ENCODE results near the gene OSBPL6. TPM values are rescaled to one million over a fixed set of nuclear protein-coding genes. Genes with fewer than 3 reads are reported as not detected.

OSBPL6 gene
- polyA plus RNA-seq, 1 donor (not counting 4 experiments of a cell fraction or from before 2014, with no cell fraction given) = 11.6 TPM

- TF ChIP-seq CTCF (optimal IDR thresholded peaks at IDR 0.05 in 1 of 3, IDR thresholded peaks at IDR 0.05 in 1 of 3, conservative IDR thresholded peaks at IDR 0.05 in 1 of 3; ENCODE audit: extremely low read depth in 1 of 3, insufficient read depth in 2 of 3, low read length in 3 of 3) (no peak), EZH2 (IDR thresholded peaks at IDR 0.05; ENCODE audit: low read length) (no peak)
- Histone ChIP-seq H3K9ac (ENCODE audit: control insufficient read depth, extremely low read depth, insufficient read depth, low read length) (no peak overlapping the region), H3K9me1 (ENCODE audit: control insufficient read depth, extremely low read depth, insufficient read depth, low read length) (no peaks in the 10 kb centered on the region), H3K4me1 (ENCODE audit: control insufficient read depth, extremely low read depth, insufficient read depth, low read length) (no peaks in the 10 kb centered on the region), H4K20me1 (ENCODE audit: control insufficient read depth, extremely low read depth, insufficient read depth, low read length) (no peaks in the 10 kb centered on the region), H3K4me3 (ENCODE audit: control insufficient read depth in 2 of 3, extremely low read depth in 1 of 3, insufficient read depth in 2 of 3, low read depth in 1 of 3, low read length in 3 of 3) (no peak overlapping the region), H3K27me3 (ENCODE audit: control insufficient read depth, extremely low read depth, insufficient read depth, low read length) (no peaks in the 10 kb centered on the region), H2AFZ (ENCODE audit: control insufficient read depth, low read length) (no peak overlapping the region), H3K36me3 (ENCODE audit: control insufficient read depth in 2 of 2, extremely low read depth in 1 of 2, insufficient read depth in 2 of 2, low read length in 2 of 2) (no peaks in the 10 kb centered on the region), H3K27ac (ENCODE audit: control insufficient read depth, insufficient read depth, low read length) (no peak overlapping the region), H3K79me2 (ENCODE audit: control insufficient read depth, insufficient read depth, low read length) (peaks cover 5% of the 10 kb centered on the region), H3K4me2 (ENCODE audit: control insufficient read depth, extremely low read depth, insufficient read depth, low read depth, low read length) (no peak overlapping the region), H3K9me3 (ENCODE audit: control insufficient read depth, low read depth, low read length) (no peaks in the 10 kb centered on the region)
- dilution Hi-C loops (cut with MboI; ENCODE audit: extremely low pct_ligation_motif_present, low sequenced_read_pairs) = no loop called here
- FAIRE-seq = no peak
- DNase-seq (ENCODE audit: low read depth, low spot score) = no peak
Observed at GRCh38 chr2:178221556-178221955, 27.2 kb downstream of the OSBPL6 start.

- dilution Hi-C loops (cut with MboI; ENCODE audit: extremely low pct_ligation_motif_present, low sequenced_read_pairs) = no loop called here
Observed at GRCh38 chr2:178223806-178224205, 29.5 kb downstream of the OSBPL6 start.

More at GRCh38 chr2:178223806-178224205, 29.5 kb downstream of the OSBPL6 start:
- H3K27me3 ChIP-seq (ENCODE audit: control insufficient read depth, extremely low read depth, insufficient read depth, low read length) = no peaks in the 10 kb centered on the region
- H3K4me3 ChIP-seq (ENCODE audit: control insufficient read depth in 2 of 3, extremely low read depth in 1 of 3, insufficient read depth in 2 of 3, low read depth in 1 of 3, low read length in 3 of 3) = no peak overlapping the region
- H3K27ac ChIP-seq (ENCODE audit: control insufficient read depth, insufficient read depth, low read length) = no peak overlapping the region
- no peaks in the 10 kb centered on the region for H4K20me1 ChIP-seq (ENCODE audit: control insufficient read depth, extremely low read depth, insufficient read depth, low read length)
- H3K4me1 ChIP-seq (ENCODE audit: control insufficient read depth, extremely low read depth, insufficient read depth, low read length) = peaks cover 7% of the 10 kb centered on the region
- FAIRE-seq = no peak
- no peak for DNase-seq (ENCODE audit: low read depth, low spot score)
- no peak for TF ChIP-seq EZH2 (IDR thresholded peaks at IDR 0.05; ENCODE audit: low read length)
- TF ChIP-seq CTCF (optimal IDR thresholded peaks at IDR 0.05 in 1 of 3, IDR thresholded peaks at IDR 0.05 in 1 of 3, conservative IDR thresholded peaks at IDR 0.05 in 1 of 3; ENCODE audit: extremely low read depth in 1 of 3, insufficient read depth in 2 of 3, low read length in 3 of 3) = no peak
- no peaks in the 10 kb centered on the region for H3K9me1 ChIP-seq (ENCODE audit: control insufficient read depth, extremely low read depth, insufficient read depth, low read length)
- H3K79me2 ChIP-seq (ENCODE audit: control insufficient read depth, insufficient read depth, low read length) = peaks cover 5% of the 10 kb centered on the region
- no peak overlapping the region for H2AFZ ChIP-seq (ENCODE audit: control insufficient read depth, low read length)
- H3K4me2 ChIP-seq (ENCODE audit: control insufficient read depth, extremely low read depth, insufficient read depth, low read depth, low read length) = no peak overlapping the region
- no peak overlapping the region for H3K9ac ChIP-seq (ENCODE audit: control insufficient read depth, extremely low read depth, insufficient read depth, low read length)
- no peaks in the 10 kb centered on the region for H3K9me3 ChIP-seq (ENCODE audit: control insufficient read depth, low read depth, low read length)
- no peaks in the 10 kb centered on the region for H3K36me3 ChIP-seq (ENCODE audit: control insufficient read depth in 2 of 2, extremely low read depth in 1 of 2, insufficient read depth in 2 of 2, low read length in 2 of 2)

Measured in keratinocyte (primary cell).